Activated CD4-positive, alpha-beta T cell treated with anti-CD3 and anti-CD28 coated beads for 4 hours (primary cell): ENCODE measurements around the gene KRT83.
A peak's percentile ranks its signal among the peaks of the same experiment; 100 is the strongest.
"Not testable (repeated sequence)": the region's sequence is repeated elsewhere in the genome, so short reads cannot be mapped to it uniquely, and the experiment has no call there.

Experiments used
- DNase-seq, 2 donors: peaks; one replicate each; pipeline ENCODE4 v3.0.0-alpha.2; 2020

Gene KRT83

DNA sequence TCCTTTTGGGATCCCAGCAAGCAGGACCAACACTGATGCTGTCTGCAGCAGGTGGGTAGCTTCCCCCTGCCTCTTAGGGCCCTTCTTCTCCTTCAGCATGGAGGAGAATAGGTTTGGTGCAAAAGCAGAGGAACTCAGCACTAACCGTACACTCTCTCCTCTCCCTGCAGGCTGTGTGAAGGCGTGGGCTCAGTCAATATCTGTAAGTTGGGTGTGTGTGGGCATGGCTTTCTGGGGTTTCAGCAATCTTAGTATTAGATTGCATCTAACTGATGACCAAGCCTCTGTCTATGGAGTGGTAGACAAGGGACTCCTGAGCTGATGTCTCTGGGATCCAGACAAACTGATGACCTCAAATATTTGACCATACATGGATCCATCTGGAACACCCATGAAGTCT lies 31.8 kb upstream of the KRT83 start:
- DNase-seq, result no peak

DNA sequence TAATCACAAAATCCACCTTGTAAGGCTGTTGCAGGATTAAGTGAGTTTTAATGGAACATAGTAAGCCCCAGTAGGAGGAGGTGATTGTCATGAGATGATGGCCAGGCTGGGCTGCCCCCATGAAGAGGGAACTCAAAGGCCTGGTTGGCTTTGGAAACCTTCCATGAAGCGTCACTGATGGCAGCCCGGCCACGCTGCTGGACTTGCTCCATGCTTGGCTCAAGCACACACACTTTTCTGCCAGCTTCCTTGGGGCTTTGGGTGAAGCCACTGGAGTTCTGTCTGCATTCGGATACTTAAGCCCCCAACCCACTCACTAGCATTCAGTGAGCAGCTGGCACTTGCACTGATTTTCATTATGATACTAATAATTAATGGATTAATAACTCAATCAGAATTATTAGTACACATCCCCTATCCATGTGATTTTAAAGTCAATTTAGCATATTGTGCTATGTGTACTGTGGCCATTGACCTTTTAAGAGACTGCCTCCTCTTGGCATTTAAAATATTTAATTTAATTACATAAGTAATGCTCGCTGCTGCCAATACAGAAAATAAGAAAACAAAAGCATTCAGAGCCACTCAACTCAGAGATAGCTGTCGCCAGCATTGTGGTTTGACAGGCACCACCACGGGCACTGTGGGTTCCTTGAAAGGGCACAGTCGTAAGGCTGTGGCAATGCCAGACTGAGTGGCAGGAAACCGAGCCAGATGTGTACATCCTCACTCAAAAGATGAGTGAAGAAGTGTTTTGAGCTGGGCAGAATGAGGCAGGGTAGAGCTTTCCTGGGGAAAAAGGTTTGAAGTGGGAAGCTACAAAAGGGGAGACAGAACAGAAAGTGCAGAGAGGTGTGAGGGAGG lies 30.2 kb upstream of the KRT83 start:
- DNase-seq, result peak; percentile 25 to 38

DNA sequence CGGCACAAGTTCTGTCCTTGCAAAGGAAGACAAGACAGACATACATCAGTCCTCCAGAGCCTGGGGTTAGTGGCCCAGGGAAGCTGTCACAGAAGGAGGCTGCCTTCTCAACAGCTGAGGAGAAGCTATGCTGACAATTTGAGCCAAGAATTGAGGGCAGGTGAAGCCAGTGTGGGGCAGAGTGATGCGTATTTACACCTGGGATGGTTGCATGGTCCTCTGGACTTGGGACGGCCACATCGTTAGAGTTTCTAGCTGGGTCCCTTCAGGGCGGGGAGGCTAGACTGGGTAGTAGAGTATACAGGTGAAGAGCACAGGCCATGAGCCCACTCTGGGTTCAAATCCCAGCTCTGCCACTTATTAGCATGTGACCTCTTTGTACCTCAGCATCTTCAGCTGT lies 29.6 kb upstream of the KRT83 start:
- no peak for DNase-seq

DNA sequence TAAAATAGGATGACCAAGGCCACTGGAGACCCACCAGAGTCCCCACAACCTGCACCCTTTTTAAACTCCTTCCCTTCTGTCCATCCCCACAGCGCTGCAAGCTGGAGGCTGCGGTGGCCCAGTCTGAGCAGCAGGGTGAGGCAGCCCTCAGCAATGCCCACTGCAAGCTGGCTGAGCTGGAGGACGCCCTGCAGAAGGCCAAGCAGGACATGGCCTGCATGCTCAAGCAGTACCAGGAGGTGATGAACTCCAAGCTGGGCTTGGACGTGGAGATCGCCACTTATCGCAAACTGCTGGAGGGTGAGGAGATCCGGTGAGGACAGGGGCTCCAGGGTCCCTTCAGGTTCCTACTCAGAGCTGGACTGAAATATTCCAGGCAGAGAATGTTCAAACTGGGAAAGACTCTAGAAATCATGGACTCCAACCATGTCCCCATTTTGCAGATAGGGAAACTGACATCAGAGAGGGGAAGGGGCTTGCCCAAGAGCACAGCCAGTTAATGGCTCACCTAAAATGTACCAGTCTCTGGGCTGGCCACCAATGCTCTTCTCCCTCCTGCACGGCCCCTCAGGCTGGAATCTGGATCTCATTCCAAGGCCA lies 28.9 kb upstream of the KRT83 start:
- DNase-seq, result no peak

DNA sequence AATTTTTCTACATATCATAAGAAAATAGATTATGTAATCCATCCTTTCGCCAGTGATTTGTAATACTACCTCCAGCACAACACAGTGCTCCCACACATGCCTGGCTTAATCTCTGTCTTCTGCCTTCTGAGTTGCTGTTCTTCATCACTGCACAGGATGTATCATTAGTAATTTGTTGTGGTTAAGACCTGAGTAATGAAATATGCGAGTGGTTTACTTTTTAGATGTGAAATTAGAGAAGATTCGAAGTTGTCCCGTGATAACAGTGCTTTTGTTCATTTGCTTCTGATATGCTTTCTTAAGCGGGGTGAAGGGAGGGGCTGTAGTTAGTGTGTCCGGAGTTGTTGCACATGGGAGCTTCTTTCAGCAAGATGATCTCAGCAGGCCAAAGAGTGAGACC lies 28.0 kb upstream of the KRT83 start:
- DNase-seq, result no peak

DNA sequence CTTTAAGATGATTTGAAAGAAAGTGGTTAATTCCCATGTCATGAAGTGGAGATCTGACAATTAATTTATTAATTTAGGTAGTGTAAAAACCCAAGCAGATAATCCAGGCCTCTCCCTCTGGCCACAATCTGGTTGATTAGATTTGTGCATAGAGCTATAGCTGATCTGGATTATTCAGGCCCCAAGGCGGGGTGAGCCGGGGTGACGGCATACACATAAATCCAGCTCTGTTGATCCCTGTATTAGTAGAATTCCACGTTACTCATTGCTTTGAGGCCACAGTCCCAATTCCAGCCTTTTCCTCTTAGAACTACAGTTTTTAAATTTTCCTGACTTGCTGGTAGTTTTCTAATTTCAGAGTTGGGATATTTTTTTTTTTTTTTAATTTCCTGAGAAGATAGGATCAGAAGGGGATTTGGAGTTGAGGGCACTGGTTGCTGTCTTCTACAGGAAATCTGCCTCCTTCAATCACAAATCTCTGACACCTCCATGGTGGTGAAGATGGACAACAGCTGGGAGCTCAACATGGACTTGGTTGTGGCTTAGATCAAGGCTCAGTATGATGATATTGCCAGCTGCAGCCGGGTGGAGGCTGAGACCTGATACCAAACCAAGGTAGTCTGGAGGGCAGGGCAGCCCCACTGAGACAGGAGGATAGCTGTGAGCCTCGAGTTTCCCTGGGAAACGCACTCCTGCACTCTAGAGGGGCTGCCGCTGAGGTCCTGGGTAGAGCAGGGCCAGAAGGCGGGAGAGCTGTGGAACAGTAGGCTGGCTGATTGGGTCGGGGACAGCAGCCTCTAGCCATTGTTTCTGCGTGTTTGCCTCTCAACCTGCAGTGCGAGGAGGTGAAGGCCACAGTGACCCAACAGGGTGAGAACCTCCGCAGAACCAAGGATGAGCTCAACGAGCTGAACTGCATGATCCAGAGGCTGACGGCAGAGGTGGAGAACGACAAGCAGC lies 26.6 kb upstream of the KRT83 start:
- no peak for DNase-seq

DNA sequence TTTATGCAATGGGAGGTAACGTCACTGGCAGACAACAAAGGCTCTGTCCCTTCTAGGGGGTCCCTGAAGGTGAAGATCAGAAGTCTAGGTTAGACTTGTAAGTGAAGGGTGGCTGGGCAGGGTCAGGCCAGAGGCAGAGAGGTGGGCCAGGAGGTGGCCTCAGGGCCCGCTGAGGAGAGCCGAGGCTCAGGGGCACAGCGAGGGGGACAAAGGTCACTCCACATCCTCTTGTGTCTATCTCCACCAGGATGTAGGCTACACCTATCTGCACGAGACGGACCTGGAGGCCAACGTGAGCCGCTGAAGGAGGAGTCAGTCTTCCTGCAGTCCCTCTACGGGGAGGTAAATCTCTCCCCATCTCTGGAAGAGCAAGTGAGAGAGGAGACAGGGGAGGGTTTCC lies 25.8 kb upstream of the KRT83 start:
- DNase-seq, result no peak

DNA sequence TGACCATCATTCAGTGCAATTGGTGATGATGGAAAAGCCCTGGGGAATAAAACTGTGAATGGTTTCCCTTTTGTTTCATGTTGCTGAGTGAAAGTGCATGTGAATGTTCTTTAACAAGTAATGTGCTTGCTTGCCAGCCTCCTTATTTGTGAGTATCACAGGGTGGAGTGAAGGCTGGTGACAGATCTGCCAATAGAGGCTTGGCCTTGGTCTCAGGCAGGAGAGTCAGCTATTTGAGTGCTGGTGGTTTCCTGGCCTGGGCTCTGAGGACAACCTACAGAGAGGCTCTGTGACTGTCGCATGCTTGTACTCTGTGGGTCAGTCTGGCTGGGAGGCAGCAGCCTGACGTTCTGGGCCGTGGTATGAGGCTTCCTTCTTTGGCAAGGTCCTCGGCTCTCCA lies 25.4 kb upstream of the KRT83 start:
- DNase-seq, result no peak

DNA sequence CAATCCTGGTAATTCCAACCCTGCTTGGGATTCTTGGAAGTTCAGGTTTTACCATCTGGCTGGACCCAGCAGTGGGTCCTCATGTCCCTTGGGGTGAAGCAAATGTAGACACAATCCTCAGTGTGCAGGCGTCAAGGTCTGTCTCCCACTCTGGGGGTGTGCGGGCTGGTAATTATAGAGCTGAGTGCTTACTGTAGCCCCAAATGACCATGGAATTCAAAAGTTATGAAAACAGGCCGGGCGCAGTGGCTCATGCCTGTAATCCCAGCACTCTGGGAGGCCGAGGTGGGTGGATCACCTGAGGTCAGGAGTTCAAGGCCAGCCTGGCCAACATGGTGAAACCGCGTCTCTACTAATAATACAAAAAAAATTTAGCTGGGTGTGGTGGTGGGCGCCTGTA lies 23.8 kb upstream of the KRT83 start:
- DNase-seq, result not testable (repeated sequence)

DNA sequence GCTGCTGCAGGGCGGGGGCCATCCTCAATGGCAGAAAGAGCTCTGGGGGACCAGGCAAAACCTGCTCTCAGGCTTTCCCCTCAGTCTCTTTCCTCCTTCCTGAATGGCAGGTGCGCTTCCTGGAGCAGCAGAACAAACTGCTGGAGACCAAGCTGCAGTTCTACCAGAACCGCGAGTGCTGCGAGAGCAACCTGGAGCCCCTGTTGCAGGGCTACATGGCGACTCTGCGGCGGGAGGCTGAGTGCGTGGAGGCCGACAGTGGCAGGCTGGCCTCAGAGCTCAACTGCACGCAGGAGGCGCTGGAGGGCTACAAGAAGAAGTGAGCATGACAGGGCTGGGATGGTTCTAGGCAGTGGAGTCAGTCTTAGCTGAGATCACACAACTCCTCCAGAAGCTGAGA lies 22.9 kb upstream of the KRT83 start:
- DNase-seq, result no peak

DNA sequence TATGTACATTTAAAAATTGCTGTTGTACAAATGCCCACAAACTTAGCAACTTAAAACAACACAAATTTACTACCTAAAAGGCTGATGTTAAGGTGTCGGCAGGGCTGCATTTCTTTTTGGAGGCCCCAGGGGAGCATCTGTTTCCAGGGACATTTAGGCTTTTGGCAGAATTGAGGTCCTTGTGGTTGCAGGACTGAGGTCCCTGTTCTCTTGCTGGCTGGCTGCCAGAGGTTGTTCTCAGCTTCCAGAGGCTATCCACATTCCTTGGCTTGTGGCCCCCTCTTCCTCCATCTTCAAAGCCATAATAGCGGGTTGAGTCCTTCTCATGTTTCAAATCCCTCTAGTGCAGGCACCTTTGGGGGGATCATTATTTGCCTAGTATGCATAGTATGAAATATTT lies 22.4 kb upstream of the KRT83 start:
- DNase-seq, result no peak

DNA sequence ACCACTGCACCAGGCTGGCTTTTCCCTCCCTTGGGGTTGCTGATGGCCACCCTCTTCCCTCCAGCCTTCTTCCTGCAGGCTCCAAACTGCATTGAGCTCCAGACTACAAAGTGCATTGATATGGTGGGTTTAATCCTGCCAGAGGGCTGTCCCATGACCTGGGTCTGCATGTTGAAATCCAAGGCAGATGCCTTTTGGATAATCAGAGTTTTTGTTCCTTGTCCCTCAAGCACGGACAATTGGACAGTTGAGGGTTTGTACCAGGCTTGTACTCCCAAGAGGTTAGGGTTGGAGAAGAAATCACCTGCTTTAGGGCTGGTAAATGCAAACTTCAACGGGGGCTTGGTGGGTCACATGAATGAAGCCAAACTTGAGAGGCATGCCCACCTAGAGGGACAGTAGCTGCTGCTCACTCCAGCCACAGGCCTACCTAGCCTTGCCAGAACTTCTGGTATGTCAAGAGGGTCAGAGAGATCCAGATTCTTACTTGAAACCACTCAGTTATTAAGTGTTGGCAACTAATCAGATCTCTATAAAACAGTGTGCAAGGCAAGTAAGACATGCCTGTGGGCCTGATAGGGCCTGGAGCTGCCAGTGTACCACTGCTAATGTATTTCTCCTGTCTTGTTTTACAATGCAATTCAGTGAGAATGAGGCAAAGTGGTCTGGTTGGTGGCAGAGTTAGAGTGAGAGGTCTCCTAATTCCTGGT lies 21.7 kb upstream of the KRT83 start:
- no peak for DNase-seq

DNA sequence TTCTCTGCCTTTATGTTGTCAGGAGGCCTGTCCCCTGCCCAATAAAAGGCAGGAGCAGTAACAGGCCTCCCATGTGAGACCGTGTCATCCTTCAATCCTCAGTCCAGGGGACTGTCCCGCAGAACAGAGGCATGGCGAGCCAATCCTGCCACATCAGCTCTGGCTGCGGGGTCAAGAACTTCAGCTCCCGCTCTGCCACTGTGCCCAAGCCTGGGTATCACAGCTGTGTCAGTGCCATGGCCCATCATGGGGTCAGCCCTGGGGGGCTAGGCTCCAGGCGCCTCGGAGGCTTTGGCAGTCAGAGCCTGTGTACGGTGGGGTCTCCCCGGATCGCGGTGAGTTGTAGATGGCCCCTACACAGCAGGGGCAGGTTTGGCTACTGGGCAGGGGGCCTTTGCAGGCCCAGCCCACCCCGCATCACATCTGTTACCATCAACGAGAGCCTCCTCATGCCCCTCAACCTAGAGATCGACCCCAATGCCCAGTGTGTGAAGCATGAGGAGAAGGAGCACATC lies 19.9 kb upstream of the KRT83 start:
- no peak for DNase-seq

DNA sequence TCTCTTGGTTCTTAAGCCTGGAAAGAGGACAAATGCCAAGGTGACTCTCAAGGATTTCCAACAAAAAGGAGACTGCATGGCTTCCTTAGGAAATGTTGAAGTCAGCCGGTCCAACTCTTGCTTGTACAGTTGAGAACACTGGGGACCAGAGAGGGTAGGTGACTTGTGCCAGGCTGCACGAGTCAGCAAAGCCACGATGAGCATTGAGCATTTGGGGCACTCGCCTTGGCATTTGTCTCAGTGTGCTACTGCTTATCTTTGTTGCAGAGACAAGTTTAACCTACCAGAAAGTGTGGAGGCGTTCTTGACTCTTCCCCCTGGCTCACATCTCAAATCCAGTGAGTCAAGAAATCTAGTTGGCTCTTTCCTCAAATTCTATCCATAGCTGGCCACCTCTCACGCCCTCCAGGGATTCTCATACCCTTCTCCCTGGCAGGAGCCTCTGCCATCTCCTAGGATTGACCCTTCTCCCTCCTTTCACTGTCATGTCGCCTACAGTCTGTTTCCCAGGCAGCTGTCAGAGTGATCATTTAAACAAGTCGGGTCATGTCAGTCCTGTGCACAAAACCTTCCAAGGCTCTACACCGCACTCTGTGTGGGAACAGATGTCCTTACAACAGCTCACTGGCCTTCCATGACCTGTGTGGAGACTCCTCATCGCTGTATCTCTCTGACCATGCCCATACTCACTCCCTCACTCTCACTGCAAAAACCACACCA lies 17.2 kb upstream of the KRT83 start:
- no peak for DNase-seq

DNA sequence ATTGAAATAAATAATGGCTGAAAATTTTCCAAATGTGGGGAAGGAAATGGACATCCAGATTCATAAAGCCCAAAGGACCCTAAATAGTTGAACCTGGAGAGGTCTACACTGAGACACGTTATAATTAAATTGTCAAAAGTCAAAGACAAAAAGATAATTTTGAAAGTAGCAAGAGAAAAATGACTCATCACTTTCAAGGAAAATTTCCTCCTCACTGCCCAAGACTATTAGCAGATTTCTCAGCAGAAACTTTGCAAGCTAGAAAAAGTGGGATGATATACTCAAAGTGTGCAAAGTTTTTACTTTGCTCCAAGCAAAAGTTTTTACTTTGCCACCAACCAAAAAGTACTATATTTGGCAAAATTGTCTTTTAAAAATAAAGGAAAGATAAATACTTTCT lies 15.9 kb upstream of the KRT83 start:
- DNase-seq, result no peak

DNA sequence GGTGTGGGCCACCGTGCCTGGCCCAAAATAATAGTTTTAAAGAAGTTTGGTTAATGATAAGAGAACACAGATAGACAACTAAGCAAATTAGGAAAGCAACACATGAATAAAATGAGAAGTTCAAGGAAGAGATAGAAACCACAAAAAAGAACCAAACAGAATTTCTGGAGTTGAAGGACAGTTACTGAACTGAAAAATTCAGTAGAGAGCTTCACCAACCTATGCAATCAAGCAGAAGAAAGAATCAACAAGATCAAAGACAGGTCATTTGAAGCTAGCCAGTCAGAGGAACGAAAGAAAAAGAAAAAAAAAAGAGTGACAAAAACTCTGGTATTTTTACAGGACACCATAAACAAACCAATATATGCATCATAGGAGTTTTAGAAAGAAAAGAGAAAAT lies 15.4 kb upstream of the KRT83 start:
- DNase-seq, result no peak

DNA sequence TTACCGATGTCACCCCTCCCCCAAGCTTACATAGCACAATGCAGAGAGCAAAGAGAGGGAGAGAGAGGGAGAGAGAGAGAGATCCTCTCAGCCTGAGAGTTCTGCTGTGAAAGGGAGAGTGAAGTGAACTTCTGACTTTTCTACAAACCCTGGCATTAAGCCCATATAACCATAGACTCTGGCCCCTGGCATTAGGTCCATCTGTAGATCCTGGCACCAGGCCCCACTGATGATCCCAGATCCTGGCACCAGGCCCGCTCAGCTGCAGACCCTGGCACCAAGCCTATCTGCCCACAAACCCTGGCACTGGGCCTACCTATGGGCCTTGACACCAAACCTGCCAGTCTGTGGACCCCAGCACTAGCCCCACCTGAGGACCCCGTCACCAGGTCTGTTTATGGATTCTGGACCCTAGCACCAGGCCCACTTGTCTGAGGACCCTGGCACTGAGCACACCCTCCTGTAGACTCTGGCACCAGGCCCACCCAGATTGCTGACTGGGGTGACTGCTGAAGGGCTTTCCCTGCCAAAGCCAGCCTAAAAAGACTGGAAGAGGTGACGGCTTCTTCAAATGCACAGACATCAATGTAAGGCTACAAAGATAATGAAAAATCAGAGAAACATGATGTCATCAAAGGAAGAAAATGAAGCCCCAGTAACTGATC lies 14.5 kb upstream of the KRT83 start:
- no peak for DNase-seq

DNA sequence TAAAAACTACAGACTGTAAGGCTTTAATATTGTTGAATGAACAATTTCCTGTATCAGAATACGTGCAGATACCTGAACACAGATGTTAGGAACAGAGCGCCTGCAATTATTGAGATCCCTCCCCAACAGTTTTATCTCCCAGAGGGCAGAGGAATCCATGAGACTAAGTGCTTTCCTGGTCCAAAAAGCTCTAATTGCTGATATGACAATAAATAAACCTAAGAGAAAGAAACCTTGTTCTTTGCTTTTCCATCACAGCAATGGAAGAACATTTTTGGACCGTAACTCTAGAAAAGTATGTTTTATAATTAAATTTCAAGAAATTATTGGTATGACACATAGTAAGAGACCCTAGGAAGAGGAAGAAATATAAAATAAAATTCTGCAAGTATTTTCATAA lies 13.0 kb upstream of the KRT83 start:
- no peak for DNase-seq

DNA sequence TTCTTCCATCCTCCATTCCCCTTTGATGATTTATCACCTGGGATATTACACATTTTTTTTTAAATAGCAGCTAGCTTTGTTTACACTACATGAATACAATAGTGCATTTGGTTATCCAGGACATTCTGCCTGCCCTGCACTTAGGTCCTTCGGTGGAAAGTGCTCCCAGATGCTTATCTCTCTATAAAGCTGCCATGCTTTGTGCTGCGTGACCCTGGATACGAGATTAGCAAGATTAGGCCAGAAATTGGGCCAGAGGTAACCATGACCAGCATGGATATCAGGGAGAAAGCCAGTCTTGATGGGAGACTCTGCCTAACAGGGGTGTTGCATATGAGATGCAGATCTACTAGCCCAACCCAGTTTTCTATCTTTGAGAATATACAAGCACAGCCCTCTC lies 12.1 kb upstream of the KRT83 start:
- no peak for DNase-seq

DNA sequence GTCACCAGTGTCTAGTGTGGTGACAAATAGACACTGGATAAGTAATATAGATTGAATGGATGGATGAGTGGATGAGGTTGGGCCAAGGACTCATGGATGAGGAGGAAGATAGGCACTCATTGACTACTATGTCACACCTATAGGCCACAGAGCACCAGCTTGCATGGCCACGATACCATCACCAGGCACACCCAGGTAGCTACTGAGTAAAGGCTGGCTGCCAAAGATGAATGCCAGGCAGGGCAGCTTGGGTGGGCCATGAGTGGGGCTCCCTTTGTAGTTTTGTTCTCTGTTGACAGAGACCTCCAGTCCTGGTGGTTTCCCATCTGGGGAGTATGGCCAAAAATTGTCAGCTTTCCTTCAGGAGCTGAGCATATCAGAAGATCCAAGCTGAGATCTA lies 11.2 kb upstream of the KRT83 start:
- no peak for DNase-seq

DNA sequence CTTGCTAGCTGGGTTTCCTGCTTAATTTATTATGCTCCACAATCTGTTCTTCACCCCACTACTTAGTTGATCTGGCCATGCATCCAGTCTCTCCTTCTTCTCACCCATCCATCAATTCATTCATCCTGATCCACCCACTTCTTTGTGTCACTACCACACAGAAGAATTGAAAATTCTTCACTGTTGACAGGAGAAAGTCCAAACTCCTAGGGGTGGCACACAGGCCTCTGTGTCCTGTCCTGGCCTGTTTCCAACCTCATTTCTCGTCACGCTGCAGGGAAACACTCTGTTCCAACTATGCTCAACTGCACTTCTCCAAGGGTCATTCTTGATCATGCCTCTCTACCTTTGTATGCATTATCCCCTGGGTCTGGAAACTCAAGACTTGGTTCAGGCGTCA lies 10.6 kb upstream of the KRT83 start:
- DNase-seq, result no peak

DNA sequence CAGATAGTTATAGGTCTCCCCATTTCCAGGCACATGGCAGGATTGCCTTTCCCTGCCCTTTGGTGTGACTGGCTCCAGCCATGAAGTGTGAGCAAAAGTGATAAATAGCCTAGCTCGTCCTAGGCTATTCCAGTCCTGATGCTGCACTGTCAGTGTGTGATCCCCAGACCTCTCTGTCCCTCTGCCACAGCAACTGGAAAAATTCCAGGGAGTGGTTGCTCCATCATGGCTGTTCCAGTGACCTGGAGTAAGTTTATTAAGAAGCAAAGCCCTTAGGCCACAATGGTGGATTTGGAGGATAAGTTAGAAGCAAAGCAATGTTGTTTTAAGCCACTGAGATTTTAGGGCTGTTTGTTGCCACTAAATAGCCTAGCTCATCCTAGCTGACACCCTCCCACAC lies 9.8 kb upstream of the KRT83 start:
- DNase-seq, result no peak
